ENCODE results near the gene SLC23A3.

Gene SLC23A3

GRCh38 chr2:219123356-219124135, 46.3 kb downstream of the SLC23A3 start:
- no peak for TF ChIP-seq CTCF (IDR thresholded peaks at IDR 0.05; ENCODE audit: low read depth, low read length, missing control alignments)
- no peak overlapping the region for H3K4me3 ChIP-seq (ENCODE audit: low read depth, low read length)
- DNase-seq (ENCODE audit: low read depth), result no peak
- in situ Hi-C loops (cut with HindIII; ENCODE audit: low sequenced_read_pairs), result no loop called here

GRCh38 chr2:219122202-219122980, 47.4 kb downstream of the SLC23A3 start:
- no peak for TF ChIP-seq CTCF (IDR thresholded peaks at IDR 0.05; ENCODE audit: low read depth, low read length, missing control alignments)
- DNase-seq (ENCODE audit: low read depth), result peak; percentile 38
- H3K4me3 ChIP-seq (ENCODE audit: low read depth, low read length), result no peak overlapping the region
- in situ Hi-C loops (cut with HindIII; ENCODE audit: low sequenced_read_pairs), result no loop called here

GRCh38 chr2:219120082-219120481, 49.7 kb downstream of the SLC23A3 start:
- no peak overlapping the region for H3K4me3 ChIP-seq (ENCODE audit: low read depth, low read length)
- no peak for DNase-seq (ENCODE audit: low read depth)
- no peak for TF ChIP-seq CTCF (IDR thresholded peaks at IDR 0.05; ENCODE audit: low read depth, low read length, missing control alignments)
- in situ Hi-C loops (cut with HindIII; ENCODE audit: low sequenced_read_pairs), result no loop called here

- peak; percentile 78 for TF ChIP-seq CTCF (IDR thresholded peaks at IDR 0.05; ENCODE audit: low read depth, low read length, missing control alignments)
- in situ Hi-C loops (cut with HindIII; ENCODE audit: low sequenced_read_pairs), result no loop called here
- no peak overlapping the region for H3K4me3 ChIP-seq (ENCODE audit: low read depth, low read length)
- peak; percentile 33 for DNase-seq (ENCODE audit: low read depth)
Measured at GRCh38 chr2:219119422-219120043, 50.3 kb downstream of the SLC23A3 start.

GRCh38 chr2:219118504-219118903, 51.3 kb downstream of the SLC23A3 start:
- no peak for DNase-seq (ENCODE audit: low read depth)
- in situ Hi-C loops (cut with HindIII; ENCODE audit: low sequenced_read_pairs), result no loop called here

More at GRCh38 chr2:219118504-219118903, 51.3 kb downstream of the SLC23A3 start:
- no peak for TF ChIP-seq CTCF (IDR thresholded peaks at IDR 0.05; ENCODE audit: low read depth, low read length, missing control alignments)
- H3K4me3 ChIP-seq (ENCODE audit: low read depth, low read length), result no peak overlapping the region

Measured in astrocyte of the cerebellum (primary cell).